ENCODE results near the gene ZDHHC19.

- TF ChIP-seq CTCF (IDR thresholded peaks at IDR 0.05; ENCODE audit: insufficient read depth, low read depth, low read length) (no peak), EZH2 (IDR thresholded peaks at IDR 0.05; ENCODE audit: insufficient read depth, low read length) (no peak)
These were observed 8.2 kb upstream of the ZDHHC19 start for GRCh38 chr3:196219194-196219969.

All from astrocyte (in vitro differentiated cells and primary cell).